Left ventricle myocardium inferior (tissue), 1 donor: ENCODE measurements around the gene FRMD4A. TPM values are rescaled to one million over a fixed set of nuclear protein-coding genes. Genes with fewer than 3 reads are reported as not detected.
A peak's percentile ranks its signal among the peaks of the same experiment; 100 is the strongest.

Experiments used
- DNase-seq: peaks from one replicate; pipeline ENCODE4 v3.0.0-alpha.2; 2020
- H3K27ac ChIP-seq: fragments of 200-600 bp; replicated peaks from 2 replicates; pipeline ENCODE4 v1.8.0; 2021
- H3K27me3 ChIP-seq: fragments of 200-600 bp; 2 replicates; pipeline ENCODE4 v1.8.0; 2021; ENCODE audit warnings: low read depth
- H3K36me3 ChIP-seq: fragments of 200-600 bp; 2 replicates; pipeline ENCODE4 v1.8.0; 2021
- H3K4me1 ChIP-seq: fragments of 200-600 bp; 2 replicates; pipeline ENCODE4 v1.8.0; 2021
- H3K4me3 ChIP-seq: fragments of 200-600 bp; 2 replicates; pipeline ENCODE4 v1.8.0; 2021; ENCODE audit warnings: mild to moderate bottlenecking, moderate library complexity
- H3K9me3 ChIP-seq: fragments of 200-600 bp; replicated peaks from 2 replicates; pipeline ENCODE4 v1.8.0; 2021
- CTCF ChIP-seq: fragments of 200-600 bp; IDR thresholded peaks from 2 replicates; pipeline ENCODE4 v1.8.0; 2021; ENCODE audit warnings: antibody characterized with exemption, mild to moderate bottlenecking, borderline replicate concordance
- intact Hi-C: fragments of 100-400 bp; cut with micrococcal nuclease; formaldehyde crosslinking; loops from one replicate; pipeline ENCODE4 v1.11.0; 2022
- total RNA-seq: library from RNA; stranded (reverse); fragmentation: NEBNext Ultra II Directional; extraction: Animal tissue kit (Norgen Biotek cat#: 25700); gene quantifications from one replicate; pipeline ENCODE4 v1.2.1, GENCODE V29; 2021
- donor health status: DM: no; HTN: yes; CAD: no; lungs with severe emphysema.

The FRMD4A gene
- total RNA-seq, 1 donor from 2014 or later: 26.1 TPM

- TF ChIP-seq CTCF: no peak
- peak; percentile 52 for DNase-seq
- H3K4me1 ChIP-seq: peaks cover 68% of the 10 kb centered on the region
- H3K36me3 ChIP-seq: no peaks in the 10 kb centered on the region
- no peaks in the 10 kb centered on the region for H3K27me3 ChIP-seq
- H3K27ac ChIP-seq: peak overlapping the region; percentile 88
- intact Hi-C loops: no loop called here
- no peaks in the 10 kb centered on the region for H3K9me3 ChIP-seq
- peak overlapping the region; percentile 40 for H3K4me3 ChIP-seq
Observed at GRCh38 chr10:13990392-13990805, 340.3 kb downstream of the FRMD4A start.

- Histone ChIP-seq H3K9me3 (no peaks in the 10 kb centered on the region), H3K27me3 (no peaks in the 10 kb centered on the region), H3K27ac (peak overlapping the region; percentile 88), H3K4me3 (peak overlapping the region; percentile 40), H3K36me3 (no peaks in the 10 kb centered on the region), H3K4me1 (peaks cover 68% of the 10 kb centered on the region)
- TF ChIP-seq CTCF: no peak
- intact Hi-C loops: no loop called here
- DNase-seq: no peak
Observed at GRCh38 chr10:13989616-13990015, 341.1 kb downstream of the FRMD4A start.

- Histone ChIP-seq H3K36me3 (no peaks in the 10 kb centered on the region), H3K27me3 (no peaks in the 10 kb centered on the region), H3K4me1 (peaks cover 49% of the 10 kb centered on the region), H3K27ac (peak overlapping the region; percentile 51), H3K4me3 (no peak overlapping the region), H3K9me3 (no peaks in the 10 kb centered on the region)
- DNase-seq: no peak
- intact Hi-C loops: no loop called here
- TF ChIP-seq CTCF: no peak
Observed at GRCh38 chr10:13987446-13987845, 343.3 kb downstream of the FRMD4A start.

- Histone ChIP-seq H3K27ac (no peak overlapping the region), H3K4me3 (no peak overlapping the region), H3K4me1 (peaks cover 21% of the 10 kb centered on the region), H3K36me3 (no peaks in the 10 kb centered on the region), H3K27me3 (no peaks in the 10 kb centered on the region), H3K9me3 (no peaks in the 10 kb centered on the region)
- intact Hi-C loops: no loop called here
- no peak for TF ChIP-seq CTCF
- no peak for DNase-seq
Observed at GRCh38 chr10:13984647-13985155, 346.0 kb downstream of the FRMD4A start.

GRCh38 chr10:13983035-13983434 is 347.7 kb downstream of the FRMD4A start:
- Histone ChIP-seq H3K27me3 (no peaks in the 10 kb centered on the region), H3K4me1 (peaks cover 10% of the 10 kb centered on the region), H3K27ac (no peak overlapping the region), H3K4me3 (no peak overlapping the region), H3K9me3 (no peaks in the 10 kb centered on the region), H3K36me3 (no peaks in the 10 kb centered on the region)
- no peak for TF ChIP-seq CTCF
- DNase-seq: no peak
- intact Hi-C loops: no loop called here
